Calu3 (cell line): Measurements from ENCODE around the gene PARD3. TPM values are rescaled to one million over a fixed set of nuclear protein-coding genes. Genes with fewer than 3 reads are reported as not detected.

Source experiments
- BruUV-seq: library from RNA; stranded (reverse); fragments of 400-500 nt; replicated peaks from 2 replicates; lab custom pipeline; 2021; lab: Mats Ljungman, UMichigan
- CTCF ChIA-PET: fragments of 300-600 bp; sonication (Branson Sonifier 250); formaldehyde crosslinking; loops from one replicate; lab custom pipeline; 2022; ENCODE audit warnings: antibody characterized with exemption; lab: Charles Lee
- DNase-seq: peaks from one replicate; pipeline ENCODE4 v3.0.0; 2022
- H3K27ac Mint-ChIP-seq: one replicate; pipeline ENCODE4 v1.8.0; 2022; ENCODE audit warnings: mixed read lengths; ENCODE audit not compliant: unreplicated experiment
- H3K27me3 Mint-ChIP-seq: one replicate; pipeline ENCODE4 v1.8.0; 2022; ENCODE audit warnings: mixed read lengths; ENCODE audit not compliant: unreplicated experiment
- H3K36me3 Mint-ChIP-seq: one replicate; pipeline ENCODE4 v1.8.0; 2022; ENCODE audit warnings: mild to moderate bottlenecking, moderate library complexity, mixed read lengths; ENCODE audit not compliant: insufficient read depth, unreplicated experiment
- H3K4me1 Mint-ChIP-seq: one replicate; pipeline ENCODE4 v1.8.0; 2022; ENCODE audit warnings: mild to moderate bottlenecking, low read depth, mixed read lengths; ENCODE audit not compliant: unreplicated experiment
- H3K4me3 Mint-ChIP-seq: one replicate; pipeline ENCODE4 v1.8.0; 2022; ENCODE audit warnings: mild to moderate bottlenecking, low read depth, moderate library complexity, mixed read lengths; ENCODE audit not compliant: unreplicated experiment
- H3K9me3 Mint-ChIP-seq: one replicate; pipeline ENCODE4 v1.8.0; 2022; ENCODE audit warnings: low read depth, mixed read lengths; ENCODE audit not compliant: unreplicated experiment
- CTCF ChIP-seq: fragments of 200-600 bp; IDR thresholded peaks from one replicate; pipeline ENCODE4 v1.8.0; 2022; ENCODE audit warnings: antibody characterized with exemption; ENCODE audit not compliant: unreplicated experiment
- intact Hi-C: fragments of 100-400 bp; cut with micrococcal nuclease; formaldehyde crosslinking; loops from one replicate; pipeline ENCODE4 v1.10.0; 2022; ENCODE audit not compliant: unreplicated experiment
- total RNA-seq: library from RNA; stranded (reverse); gene quantifications from 2 replicates; pipeline ENCODE4 v1.2.3, GENCODE V29; 2022

PARD3 gene
- total RNA-seq, 1 experiment from 2014 or later = 62.4 TPM

DNA sequence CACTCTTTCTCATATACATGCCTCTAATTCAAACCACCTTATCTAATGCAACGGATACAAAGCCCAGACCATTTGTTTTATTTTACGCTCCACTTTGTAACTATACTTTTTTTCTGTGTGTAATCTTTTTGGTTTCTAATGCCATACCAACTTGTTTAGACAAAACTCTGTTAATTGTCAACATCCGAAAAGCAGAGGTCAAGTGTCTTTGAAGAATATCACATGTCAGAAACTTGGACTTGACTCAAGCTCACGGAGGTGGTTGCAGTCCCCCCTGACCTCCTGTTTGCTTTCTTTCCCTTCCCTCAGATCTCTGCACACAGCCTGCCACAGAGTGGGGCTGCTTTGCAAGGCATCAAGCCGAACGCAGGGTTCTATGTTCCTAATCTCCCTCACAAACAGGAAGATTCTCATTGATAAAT, 698.9 kb downstream of the PARD3 start:
- DNase-seq = no peak
- Mint-ChIP-seq H3K27ac (no peak overlapping the region), H3K27me3 (no peaks in the 10 kb centered on the region), H3K4me1 (peaks cover 8% of the 10 kb centered on the region), H3K36me3 (no peaks in the 10 kb centered on the region), H3K4me3 (no peak overlapping the region), H3K9me3 (no peaks in the 10 kb centered on the region)
- BruUV-seq = no TSS peak
- TF ChIP-seq CTCF = no peak
- CTCF ChIA-PET = interaction anchor here (0.5 kb wide), 1 partner anchor 254 kb away, joined by 3 read pairs; no protein-coding TSS in a partner anchor
- intact Hi-C loops = no loop called here

DNA sequence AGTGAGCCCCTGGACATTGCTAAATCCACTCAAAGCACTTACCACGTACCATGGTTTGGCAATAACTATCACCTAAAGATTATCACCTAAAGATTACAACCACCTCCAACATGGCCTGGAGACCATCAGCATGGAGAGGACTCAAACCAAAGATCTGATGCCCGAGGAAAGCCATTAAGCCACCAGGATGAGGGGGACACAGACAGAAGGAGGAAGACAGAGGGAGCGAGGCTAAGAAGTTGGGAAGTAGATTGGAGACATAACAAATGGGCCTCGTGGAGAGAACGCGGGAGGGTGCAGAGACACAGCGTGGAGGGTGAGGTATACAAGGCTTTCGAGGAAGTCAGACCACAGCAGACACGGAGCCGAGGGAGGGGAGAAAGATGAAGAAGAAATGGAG, 700.2 kb downstream of the PARD3 start:
- intact Hi-C loops = no loop called here
- CTCF ChIA-PET = no interaction called here
- Mint-ChIP-seq H3K9me3 (no peaks in the 10 kb centered on the region), H3K27me3 (no peaks in the 10 kb centered on the region), H3K4me1 (no peaks in the 10 kb centered on the region), H3K27ac (no peak overlapping the region), H3K36me3 (no peaks in the 10 kb centered on the region), H3K4me3 (no peak overlapping the region)
- no peak for DNase-seq
- TF ChIP-seq CTCF = no peak
- BruUV-seq = no TSS peak

GRCh38 chr10:34113504-34114225, 701.4 kb downstream of the PARD3 start:
- no peak for TF ChIP-seq CTCF
- intact Hi-C loops = no loop called here
- Mint-ChIP-seq H3K4me3 (no peak overlapping the region), H3K36me3 (no peaks in the 10 kb centered on the region), H3K4me1 (no peaks in the 10 kb centered on the region), H3K27ac (no peak overlapping the region), H3K27me3 (no peaks in the 10 kb centered on the region), H3K9me3 (no peaks in the 10 kb centered on the region)
- no TSS peak for BruUV-seq
- DNase-seq = no peak
- CTCF ChIA-PET = no interaction called here

DNA sequence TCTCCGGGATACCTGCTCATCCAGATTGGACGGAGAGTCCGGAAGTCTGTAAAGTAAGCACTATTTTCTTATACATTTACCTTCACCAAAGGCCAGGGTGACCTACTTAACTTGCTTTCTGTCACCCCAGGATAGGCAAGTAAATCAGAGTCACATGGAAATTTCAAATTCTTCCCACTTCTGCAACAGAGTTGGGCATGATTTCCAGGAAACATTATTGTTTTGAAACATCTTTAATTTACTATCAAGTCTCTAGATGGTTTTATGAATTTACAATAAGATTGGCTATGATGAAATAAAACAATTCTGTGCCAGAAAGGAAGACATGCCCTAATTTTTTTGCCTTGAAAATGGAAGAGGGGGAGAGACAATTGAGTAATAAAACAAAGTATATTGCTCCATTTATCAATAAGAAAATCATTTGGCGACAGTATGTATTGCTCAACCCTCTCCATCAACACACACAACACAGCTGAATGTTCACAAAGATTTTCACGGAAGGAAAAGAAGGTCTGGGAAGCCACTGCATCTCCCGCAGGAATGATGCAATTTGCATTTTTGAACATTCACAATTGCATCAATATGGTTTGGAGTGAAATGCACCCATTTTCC, 702.8 kb downstream of the PARD3 start:
- Mint-ChIP-seq H3K27ac (no peak overlapping the region), H3K9me3 (no peaks in the 10 kb centered on the region), H3K4me1 (no peaks in the 10 kb centered on the region), H3K4me3 (no peak overlapping the region), H3K27me3 (no peaks in the 10 kb centered on the region), H3K36me3 (no peaks in the 10 kb centered on the region)
- CTCF ChIA-PET = no interaction called here
- no peak for TF ChIP-seq CTCF
- DNase-seq = no peak
- intact Hi-C loops = no loop called here
- BruUV-seq = no TSS peak
